ENCODE data around the gene ARHGEF12. TPM values are rescaled to one million over a fixed set of nuclear protein-coding genes. Genes with fewer than 3 reads are reported as not detected.

The ARHGEF12 gene
- total RNA-seq, 2 donors from 2014 or later = 46.5 to 71.1 TPM

- no peaks in the 10 kb centered on the region for H3K36me3 ChIP-seq (replicated peaks in 1 of 2; ENCODE audit: insufficient read depth in 1 of 2, low read depth in 2 of 2)
- H3K9me3 ChIP-seq = no peaks in the 10 kb centered on the region
- intact Hi-C loops (cut with DNase I) = no loop called here
- H3K4me1 ChIP-seq = no peaks in the 10 kb centered on the region
- WGBS, 2 donors = 45 to 78% methylated on average over 5 to 7 of the region's 7 CpGs
- ATAC-seq (no peak), DNase-seq (no peak)
- no peak overlapping the region for H3K4me3 ChIP-seq
- TF ChIP-seq CTCF (IDR thresholded peaks at IDR 0.05) = no peak
- no peak for TF ChIP-seq POLR2A (IDR thresholded peaks at IDR 0.05)
- H3K27me3 ChIP-seq = no peaks in the 10 kb centered on the region
- no peak overlapping the region for H3K27ac ChIP-seq
Measured at GRCh38 chr11:120529214-120529613, 193.0 kb downstream of the ARHGEF12 start.

GRCh38 chr11:120529911-120530310 is 193.7 kb downstream of the ARHGEF12 start:
- Histone ChIP-seq H3K36me3 (replicated peaks in 1 of 2; ENCODE audit: insufficient read depth in 1 of 2, low read depth in 2 of 2) (no peaks in the 10 kb centered on the region), H3K27me3 (no peaks in the 10 kb centered on the region), H3K27ac (no peak overlapping the region), H3K4me3 (no peak overlapping the region), H3K9me3 (no peaks in the 10 kb centered on the region), H3K4me1 (no peaks in the 10 kb centered on the region)
- 49 to 58% methylated on average over 6 of the region's 6 CpGs for WGBS, 2 donors
- no peak for TF ChIP-seq POLR2A (IDR thresholded peaks at IDR 0.05)
- TF ChIP-seq CTCF (IDR thresholded peaks at IDR 0.05) = no peak
- DNase-seq (no peak), ATAC-seq (no peak)
- intact Hi-C loops (cut with DNase I) = no loop called here

- H3K4me1 ChIP-seq = no peaks in the 10 kb centered on the region
- H3K4me3 ChIP-seq = no peak overlapping the region
- H3K27me3 ChIP-seq = no peaks in the 10 kb centered on the region
- ATAC-seq (no peak), DNase-seq (no peak)
- no peaks in the 10 kb centered on the region for H3K36me3 ChIP-seq (replicated peaks in 1 of 2; ENCODE audit: insufficient read depth in 1 of 2, low read depth in 2 of 2)
- 58 to 65% methylated on average over 14 of the region's 16 CpGs for WGBS, 2 donors
- H3K27ac ChIP-seq = no peak overlapping the region
- intact Hi-C loops (cut with DNase I) = no loop called here
- no peaks in the 10 kb centered on the region for H3K9me3 ChIP-seq
- TF ChIP-seq CTCF (IDR thresholded peaks at IDR 0.05) (no peak), POLR2A (IDR thresholded peaks at IDR 0.05) (no peak)
Measured at GRCh38 chr11:120532082-120532831, 196.0 kb downstream of the ARHGEF12 start.

- no peak for DNase-seq
- ATAC-seq = no peak
- intact Hi-C loops (cut with DNase I) = no loop called here
- no peaks in the 10 kb centered on the region for H3K36me3 ChIP-seq (replicated peaks in 1 of 2; ENCODE audit: insufficient read depth in 1 of 2, low read depth in 2 of 2)
- no peak for TF ChIP-seq POLR2A (IDR thresholded peaks at IDR 0.05)
- TF ChIP-seq CTCF (IDR thresholded peaks at IDR 0.05) = no peak
- H3K27ac ChIP-seq = no peak overlapping the region
- no peaks in the 10 kb centered on the region for H3K9me3 ChIP-seq
- 52 to 55% methylated on average over 5 of the region's 5 CpGs for WGBS, 2 donors
- no peaks in the 10 kb centered on the region for H3K4me1 ChIP-seq
- H3K27me3 ChIP-seq = no peaks in the 10 kb centered on the region
- H3K4me3 ChIP-seq = no peak overlapping the region
Measured at GRCh38 chr11:120532832-120533196, 196.6 kb downstream of the ARHGEF12 start.
